ENCODE data around the gene NT5M.
A peak's percentile ranks its signal among the peaks of the same experiment; 100 is the strongest.

Gene NT5M

GRCh38 chr17:17343160-17343735 is 40.1 kb downstream of the NT5M start:
- DNase-seq (ENCODE audit: low read depth, low spot score), result no peak

- DNase-seq (ENCODE audit: low read depth, low spot score), result no peak
Observed at GRCh38 chr17:17343896-17344506, 40.8 kb downstream of the NT5M start.

- DNase-seq (ENCODE audit: low read depth, low spot score), result no peak
Observed at GRCh38 chr17:17344507-17345293, 41.5 kb downstream of the NT5M start.

GRCh38 chr17:17345294-17345597 is 42.1 kb downstream of the NT5M start:
- DNase-seq (ENCODE audit: low read depth, low spot score), result no peak

- no peak for DNase-seq (ENCODE audit: low read depth, low spot score)
Observed at GRCh38 chr17:17345686-17346427, 42.7 kb downstream of the NT5M start.

GRCh38 chr17:17346428-17347233 is 43.5 kb downstream of the NT5M start:
- DNase-seq (ENCODE audit: low read depth, low spot score), result no peak

GRCh38 chr17:17347234-17347955 is 44.2 kb downstream of the NT5M start:
- DNase-seq (ENCODE audit: low read depth, low spot score), result no peak

- DNase-seq (ENCODE audit: low read depth, low spot score), result no peak
Observed at GRCh38 chr17:17347956-17348871, 45.0 kb downstream of the NT5M start.

- no peak for DNase-seq (ENCODE audit: low read depth, low spot score)
Observed at GRCh38 chr17:17348872-17349723, 45.9 kb downstream of the NT5M start.

- DNase-seq (ENCODE audit: low read depth, low spot score), result no peak
Observed at GRCh38 chr17:17349724-17350106, 46.5 kb downstream of the NT5M start.

- DNase-seq (ENCODE audit: low read depth, low spot score), result peak; percentile 77
Observed at GRCh38 chr17:17350491-17351355, 47.5 kb downstream of the NT5M start.

- no peak for DNase-seq (ENCODE audit: low read depth, low spot score)
Observed at GRCh38 chr17:17351356-17351891, 48.3 kb downstream of the NT5M start.

GRCh38 chr17:17351901-17352781 is 49.0 kb downstream of the NT5M start:
- peak; percentile 73 for DNase-seq (ENCODE audit: low read depth, low spot score)

- no peak for DNase-seq (ENCODE audit: low read depth, low spot score)
Observed at GRCh38 chr17:17352836-17353624, 49.9 kb downstream of the NT5M start.

GRCh38 chr17:17353625-17354484 is 50.7 kb downstream of the NT5M start:
- no peak for DNase-seq (ENCODE audit: low read depth, low spot score)

Data from ELF-1 (cell line).